GM23338 (cell line): ENCODE measurements around the gene ASAH2.

Experiments used
- CTCF ChIP-seq, 2 experiments: fragments of 200-600 bp in 1 of 2; sonication (generic) in 1 of 2; conservative IDR thresholded peaks; 2 replicates each; pipeline versions ENCODE4 v1.5.1 to v1.6.1; 2016 to 2017; ENCODE audit warnings: antibody characterized with exemption in 2 of 2, low read depth in 2 of 2, mild to moderate bottlenecking in 2 of 2, moderate library complexity in 1 of 2
- EZH2 ChIP-seq: fragments of 200-600 bp; sonication (generic); IDR thresholded peaks from one replicate; pipeline ENCODE4 v1.8.0; 2017; ENCODE audit warnings: antibody characterized with exemption, mild to moderate bottlenecking, low read depth; ENCODE audit not compliant: unreplicated experiment
- EZH2phosphoT487 ChIP-seq: fragments of 200-600 bp; sonication (generic); IDR thresholded peaks from one replicate; pipeline ENCODE4 v1.8.1; 2018; ENCODE audit warnings: antibody characterized with exemption; ENCODE audit not compliant: unreplicated experiment
- NANOG ChIP-seq: IDR thresholded peaks from 2 replicates; pipeline ENCODE4 v1.6.1; 2016; ENCODE audit warnings: antibody characterized with exemption, borderline replicate concordance
- POLR2AphosphoS5 ChIP-seq: IDR thresholded peaks from 2 replicates; pipeline ENCODE4 v1.6.1; 2016; ENCODE audit warnings: antibody characterized with exemption, low read depth
- REST ChIP-seq: IDR thresholded peaks from one replicate; pipeline ENCODE4 v1.6.1; 2018; ENCODE audit warnings: antibody characterized with exemption; ENCODE audit not compliant: unreplicated experiment

GRCh38 chr10:50251394-50251793 lies at the start of gene ASAH2:
- TF ChIP-seq CTCF (conservative IDR thresholded peaks at IDR 0.05; ENCODE audit: low read depth in 2 of 2) (no peak), NANOG (no peak), EZH2phosphoT487 (no peak), POLR2AphosphoS5 (no peak), EZH2 (no peak), REST (no peak)
